22Rv1 (cell line): ENCODE data around the gene GMDS.

Source experiments
- H3K27ac ChIP-seq: fragments of 450-650 bp; 2 replicates; pipeline ENCODE4 v1.5.1; 2017
- ZFX ChIP-seq: fragments of 450-650 bp; IDR thresholded peaks from 2 replicates; pipeline ENCODE4 v1.6.1; 2017; ENCODE audit warnings: antibody characterized with exemption, borderline replicate concordance
- TF ChIP-seq, protein P1 (sequence below): fragments of 450-650 bp; IDR thresholded peaks from 2 replicates; pipeline ENCODE4 v1.5.1; 2017; ENCODE audit warnings: mild to moderate bottlenecking

Gene GMDS

GRCh38 chr6:1767481-1768246 is 477.7 kb downstream of the GMDS start:
- TF ChIP-seq, protein P1, sequence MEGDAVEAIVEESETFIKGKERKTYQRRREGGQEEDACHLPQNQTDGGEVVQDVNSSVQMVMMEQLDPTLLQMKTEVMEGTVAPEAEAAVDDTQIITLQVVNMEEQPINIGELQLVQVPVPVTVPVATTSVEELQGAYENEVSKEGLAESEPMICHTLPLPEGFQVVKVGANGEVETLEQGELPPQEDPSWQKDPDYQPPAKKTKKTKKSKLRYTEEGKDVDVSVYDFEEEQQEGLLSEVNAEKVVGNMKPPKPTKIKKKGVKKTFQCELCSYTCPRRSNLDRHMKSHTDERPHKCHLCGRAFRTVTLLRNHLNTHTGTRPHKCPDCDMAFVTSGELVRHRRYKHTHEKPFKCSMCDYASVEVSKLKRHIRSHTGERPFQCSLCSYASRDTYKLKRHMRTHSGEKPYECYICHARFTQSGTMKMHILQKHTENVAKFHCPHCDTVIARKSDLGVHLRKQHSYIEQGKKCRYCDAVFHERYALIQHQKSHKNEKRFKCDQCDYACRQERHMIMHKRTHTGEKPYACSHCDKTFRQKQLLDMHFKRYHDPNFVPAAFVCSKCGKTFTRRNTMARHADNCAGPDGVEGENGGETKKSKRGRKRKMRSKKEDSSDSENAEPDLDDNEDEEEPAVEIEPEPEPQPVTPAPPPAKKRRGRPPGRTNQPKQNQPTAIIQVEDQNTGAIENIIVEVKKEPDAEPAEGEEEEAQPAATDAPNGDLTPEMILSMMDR = no peak
- TF ChIP-seq ZFX = no peak

GRCh38 chr6:1766654-1767053 is 478.8 kb downstream of the GMDS start:
- TF ChIP-seq, protein P1 = no peak
- no peak for TF ChIP-seq ZFX

More at GRCh38 chr6:1767481-1768246, 477.7 kb downstream of the GMDS start:
- H3K27ac ChIP-seq = no peak overlapping the region

DNA sequence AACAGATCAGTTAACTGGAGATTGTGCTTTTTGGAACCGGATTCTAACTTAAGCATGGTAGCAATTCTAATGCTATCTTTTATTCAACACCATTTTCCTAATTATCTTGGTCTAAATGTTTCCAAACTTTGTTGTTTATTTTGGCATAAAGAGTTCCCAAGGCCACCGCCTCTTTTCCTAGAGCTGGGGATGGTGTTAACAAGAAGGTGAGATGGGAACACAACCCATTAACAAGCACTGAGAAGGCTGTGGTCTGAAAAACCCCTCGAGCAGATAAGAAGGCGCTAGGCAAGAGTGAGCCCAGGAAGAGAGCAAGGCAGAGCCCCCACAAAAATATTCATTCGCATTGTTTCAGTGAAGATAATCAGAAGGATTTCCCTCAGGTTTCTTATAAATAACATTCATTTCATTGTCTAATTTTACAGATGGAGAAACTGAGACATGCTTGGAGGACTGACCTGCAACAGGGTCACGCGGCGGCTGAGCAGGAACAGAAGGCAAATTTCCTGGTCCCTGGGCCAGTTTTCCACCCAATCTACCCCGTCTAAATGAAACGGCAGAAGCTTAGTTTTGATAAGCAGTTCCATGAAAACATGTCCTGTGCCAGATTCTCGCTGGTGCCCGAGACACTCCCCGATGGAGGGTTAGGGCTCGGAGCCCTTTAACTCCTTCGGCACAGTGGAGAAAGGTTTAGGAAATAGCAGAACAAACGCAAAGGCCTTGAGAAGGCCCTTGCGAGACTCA is 480.1 kb downstream of the GMDS start:
- no peak overlapping the region for H3K27ac ChIP-seq
- no peak for TF ChIP-seq ZFX
- TF ChIP-seq, protein P1 = no peak

More at GRCh38 chr6:1766654-1767053, 478.8 kb downstream of the GMDS start:
- H3K27ac ChIP-seq = no peak overlapping the region

GRCh38 chr6:1764397-1764987 is 480.9 kb downstream of the GMDS start:
- TF ChIP-seq, protein P1 = no peak
- H3K27ac ChIP-seq = no peak overlapping the region

- H3K27ac ChIP-seq = no peak overlapping the region
- no peak for TF ChIP-seq ZFX
- TF ChIP-seq, protein P1 = no peak
These were observed 482.0 kb downstream of the GMDS start for GRCh38 chr6:1763404-1763803.

DNA sequence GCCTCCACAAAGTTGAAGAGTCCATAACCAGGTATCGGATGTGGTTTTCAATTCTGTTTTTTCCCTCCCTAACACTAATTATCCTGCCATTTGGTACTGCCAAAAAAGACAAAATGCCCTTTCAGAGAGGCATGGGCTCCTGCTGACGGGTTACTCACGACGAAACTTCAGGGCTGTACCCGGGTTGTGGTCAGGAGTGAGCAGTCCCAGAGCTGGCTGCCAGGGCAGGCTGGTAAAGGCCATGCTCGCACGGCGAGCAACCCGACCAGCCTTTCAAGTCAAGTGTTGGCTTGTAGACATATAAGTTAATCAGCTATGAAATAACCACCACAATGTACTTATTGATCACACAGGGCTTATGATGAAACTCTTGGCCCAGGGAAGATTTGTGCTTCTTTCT is 483.2 kb downstream of the GMDS start:
- TF ChIP-seq, protein P1 = no peak
- TF ChIP-seq ZFX = no peak

More for the DNA sequence above, 483.2 kb downstream of the GMDS start:
- no peak overlapping the region for H3K27ac ChIP-seq
